Small intestine (tissue), 7 donors: ENCODE data around the gene VWF. TPM values are rescaled to one million over a fixed set of nuclear protein-coding genes. Genes with fewer than 3 reads are reported as not detected.

ENCODE experiments used
- DNase-seq, 2 donors: peaks; one replicate each; pipeline versions ENCODE4 v3.0.0 to v3.0.0-alpha.2; 2013
- FAIRE-seq: peaks from 2 replicates; lab custom pipeline; 2012; peaks lifted over from hg19 to GRCh38; lab: Jason Lieb, UNC
- H3K27ac ChIP-seq, 3 donors: one replicate each; pipeline ENCODE4 v1.5.1; 2013; ENCODE audit warnings: low read length in 2 of 3, mild to moderate bottlenecking in 2 of 3, control low read depth in 1 of 3, inconsistent platforms in 1 of 3, low read depth in 1 of 3, moderate library complexity in 1 of 3
- H3K27me3 ChIP-seq, 3 donors: one replicate each; pipeline ENCODE4 v1.6.1; 2013; ENCODE audit warnings: low read length in 3 of 3, inconsistent platforms in 1 of 3; ENCODE audit not compliant: control insufficient read depth in 3 of 3, insufficient read depth in 3 of 3
- H3K36me3 ChIP-seq, 3 donors: one replicate each; pipeline ENCODE4 v1.6.1; 2013; ENCODE audit warnings: low read length in 3 of 3, inconsistent platforms in 1 of 3, low read depth in 1 of 3, mild to moderate bottlenecking in 1 of 3, moderate library complexity in 1 of 3; ENCODE audit not compliant: control insufficient read depth in 3 of 3, insufficient read depth in 2 of 3
- H3K4me1 ChIP-seq, 3 donors: one replicate each; pipeline ENCODE4 v1.6.1; 2013; ENCODE audit warnings: low read length in 2 of 3, inconsistent platforms in 1 of 3, low read depth in 1 of 3, mild to moderate bottlenecking in 1 of 3, moderate library complexity in 1 of 3; ENCODE audit not compliant: control insufficient read depth in 3 of 3, insufficient read depth in 2 of 3
- H3K4me3 ChIP-seq, 3 donors: one replicate each; pipeline ENCODE4 v1.5.1; 2013; ENCODE audit warnings: low read length in 3 of 3, control low read depth in 1 of 3, inconsistent platforms in 1 of 3, low read depth in 1 of 3, mild to moderate bottlenecking in 1 of 3, moderate library complexity in 1 of 3
- H3K9me3 ChIP-seq, 2 donors: one replicate each; pipeline ENCODE4 v1.6.1; 2013; ENCODE audit warnings: low read depth in 1 of 2, low read length in 1 of 2; ENCODE audit not compliant: control insufficient read depth in 2 of 2, insufficient read depth in 1 of 2
- WGBS, 3 donors: extraction: QIAGEN DNeasy Blood & Tissue Kit; methylation state at CpG; one replicate each; pipeline ENCODE4 v1.1.7; 2013; 5-methylcytosine and 5-hydroxymethylcytosine counted together
- polyA plus RNA-seq, 4 donors: library from polyadenylated mRNA; stranded (reverse) in 3 of 4; unstranded in 1 of 4; fragments of 200-250 nt in 3 of 4; fragments of 120-200 nt in 1 of 4; gene quantifications; one replicate each; pipeline versions ENCODE4 v1.2.1 to v1.2.3, GENCODE V29; 2013
- donor health status: healthy with polysubstance abuse.
- donor health status: control.
- donor health status: control.
- donor health status: Bipolar disorder and iron deficiency.
- donor health status: healthy.

Gene VWF
- polyA plus RNA-seq, 4 donors = 2.2 to 82.9 (median 6.1) TPM

- Histone ChIP-seq H3K4me1 (no peaks in the 10 kb centered on the region), H3K9me3 (no peaks in the 10 kb centered on the region), H3K4me3 (no peak overlapping the region), H3K27me3 (peaks cover 0 to 1% (median 0%) of the 10 kb centered on the region in 3 donors), H3K27ac (no peak overlapping the region), H3K36me3 (no peaks in the 10 kb centered on the region)
- DNase-seq (no peak), FAIRE-seq (no peak)
- WGBS, 3 donors = 80 to 87% (median 82%) methylated on average over 11 of the region's 11 CpGs
These were observed 209.9 kb downstream of the VWF start for GRCh38 chr12:5914387-5915149.

GRCh38 chr12:5913387-5913786, 211.1 kb downstream of the VWF start:
- Histone ChIP-seq H3K27ac (no peak overlapping the region), H3K4me1 (no peaks in the 10 kb centered on the region), H3K27me3 (peaks cover 0 to 3% (median under 1%) of the 10 kb centered on the region in 3 donors), H3K36me3 (no peaks in the 10 kb centered on the region), H3K9me3 (no peaks in the 10 kb centered on the region), H3K4me3 (no peak overlapping the region)
- no peak for FAIRE-seq
- WGBS, 3 donors = 74 to 85% (median 74%) methylated on average over 9 of the region's 9 CpGs
- no peak for DNase-seq

GRCh38 chr12:5912437-5913334, 211.8 kb downstream of the VWF start:
- DNase-seq (no peak), FAIRE-seq (no peak)
- no peaks in the 10 kb centered on the region for H3K4me1 ChIP-seq
- no peak overlapping the region for H3K27ac ChIP-seq
- 68 to 75% (median 74%) methylated on average over 19 of the region's 19 CpGs for WGBS, 3 donors
- H3K27me3 ChIP-seq = peaks cover 0 to 3% (median 3%) of the 10 kb centered on the region in 3 donors
- H3K4me3 ChIP-seq = no peak overlapping the region
- H3K9me3 ChIP-seq = no peaks in the 10 kb centered on the region
- no peaks in the 10 kb centered on the region for H3K36me3 ChIP-seq

DNA sequence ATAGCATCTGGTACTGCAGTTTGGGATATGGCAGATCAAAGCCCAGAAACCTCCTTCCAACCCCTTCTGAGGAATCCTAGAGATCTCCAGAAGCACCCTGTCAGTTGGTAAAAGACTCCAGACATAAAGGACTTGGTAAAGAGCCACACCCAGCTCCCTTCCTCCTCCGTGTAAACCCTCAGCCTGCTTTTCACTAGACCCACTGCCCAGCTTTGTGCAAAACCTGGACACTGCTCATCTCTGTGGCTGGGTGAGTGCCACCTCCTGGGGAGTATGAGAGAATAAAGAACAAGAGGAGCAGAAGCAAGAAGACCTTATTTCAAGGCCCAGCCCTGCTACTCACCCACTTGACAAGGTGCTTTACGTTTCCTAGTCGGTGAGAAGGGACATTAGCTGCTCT, 212.5 kb downstream of the VWF start:
- Histone ChIP-seq H3K27ac (no peak overlapping the region), H3K4me1 (no peaks in the 10 kb centered on the region), H3K36me3 (no peaks in the 10 kb centered on the region), H3K9me3 (no peaks in the 10 kb centered on the region), H3K27me3 (peaks cover 0 to 3% (median 3%) of the 10 kb centered on the region in 3 donors), H3K4me3 (no peak overlapping the region)
- no peak for FAIRE-seq
- no peak for DNase-seq
- 56 to 62% (median 61%) methylated on average over 3 of the region's 3 CpGs for WGBS, 3 donors

DNA sequence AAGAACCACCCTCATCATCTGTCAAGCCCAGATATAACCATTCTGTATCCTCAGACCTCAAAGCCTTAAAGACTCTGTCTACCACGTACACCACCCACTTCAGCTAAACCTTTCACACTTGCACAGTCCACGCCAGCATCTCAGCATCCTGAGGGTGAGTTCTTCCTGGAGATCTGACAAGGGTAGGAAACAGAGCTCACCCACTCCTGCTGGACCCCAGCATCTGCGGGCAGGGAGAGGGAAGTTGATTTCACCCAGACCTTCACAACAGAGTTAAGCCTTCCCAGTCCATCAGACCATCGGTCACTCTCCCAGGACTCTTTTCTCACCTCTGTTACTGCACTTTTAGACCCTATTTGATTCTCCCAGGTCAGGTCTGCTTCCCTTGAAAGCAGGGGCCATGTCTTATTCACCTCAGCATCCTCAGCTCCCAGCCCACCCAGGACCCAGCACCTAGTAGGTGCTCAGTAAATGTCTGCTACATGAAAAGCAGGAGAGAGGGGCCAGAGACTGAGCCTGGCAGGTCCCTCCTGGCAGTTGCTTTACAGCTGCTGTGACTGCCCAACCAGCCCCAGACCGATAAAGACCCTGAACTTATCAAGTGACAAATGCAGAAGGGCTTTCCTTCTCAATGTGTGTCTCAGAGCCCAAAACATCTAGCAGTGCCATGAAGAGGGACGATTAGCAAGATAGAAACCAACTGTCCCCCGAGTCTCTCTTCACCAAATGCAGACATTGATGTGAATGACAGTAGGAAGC, 213.5 kb downstream of the VWF start:
- no peak for DNase-seq
- Histone ChIP-seq H3K4me3 (no peak overlapping the region), H3K36me3 (no peaks in the 10 kb centered on the region), H3K4me1 (no peaks in the 10 kb centered on the region), H3K27me3 (peaks cover 0 to 3% (median 3%) of the 10 kb centered on the region in 3 donors), H3K9me3 (no peaks in the 10 kb centered on the region), H3K27ac (no peak overlapping the region)
- 75 to 84% (median 80%) methylated on average over 7 of the region's 7 CpGs for WGBS, 3 donors
- FAIRE-seq = no peak

DNA sequence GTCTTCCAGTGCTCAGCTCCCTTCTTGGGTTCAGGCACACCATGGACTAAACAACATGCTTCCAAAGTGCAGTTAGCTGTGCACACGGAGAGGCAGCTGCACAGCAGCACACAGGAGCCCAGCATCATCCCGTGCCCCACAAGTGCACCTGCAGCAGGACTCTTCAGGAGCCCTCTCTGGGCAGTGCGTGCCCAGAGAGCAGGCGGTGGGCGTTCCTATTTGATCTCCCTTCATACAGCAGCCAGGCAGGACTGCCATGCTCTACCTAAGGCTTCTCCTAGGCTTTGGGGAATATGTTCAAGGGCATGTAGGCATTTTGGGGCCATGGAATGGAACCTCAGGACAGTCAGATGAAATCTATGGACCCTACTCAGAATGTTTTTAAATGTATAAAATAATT, 214.9 kb downstream of the VWF start:
- H3K9me3 ChIP-seq = no peaks in the 10 kb centered on the region
- DNase-seq (no peak), FAIRE-seq (no peak)
- H3K27ac ChIP-seq = no peak overlapping the region
- H3K4me1 ChIP-seq = no peaks in the 10 kb centered on the region
- peaks cover 0 to 3% (median 3%) of the 10 kb centered on the region in 3 donors for H3K27me3 ChIP-seq
- no peaks in the 10 kb centered on the region for H3K36me3 ChIP-seq
- H3K4me3 ChIP-seq = no peak overlapping the region
- 66 to 84% (median 74%) methylated on average over 5 of the region's 5 CpGs for WGBS, 3 donors

DNA sequence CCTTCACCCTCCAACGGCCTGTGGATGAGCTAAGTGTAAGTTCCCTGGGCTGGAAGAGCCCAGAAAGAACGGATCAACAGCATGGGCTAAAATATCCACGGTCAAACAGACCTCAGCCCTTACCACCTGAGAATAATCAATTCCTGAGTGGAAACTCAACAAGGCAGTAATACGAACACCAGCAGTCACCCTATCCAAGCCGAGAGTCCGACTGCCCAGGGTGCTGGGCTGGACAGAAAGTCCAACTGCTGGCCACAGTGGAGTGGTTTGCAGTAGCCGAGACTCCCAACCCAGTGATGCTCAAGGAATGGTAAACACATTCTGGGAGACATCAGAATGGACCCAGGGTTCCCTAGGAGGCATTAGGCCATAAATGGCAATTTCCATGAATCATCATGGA, 216.2 kb downstream of the VWF start:
- DNase-seq = no peak

DNA sequence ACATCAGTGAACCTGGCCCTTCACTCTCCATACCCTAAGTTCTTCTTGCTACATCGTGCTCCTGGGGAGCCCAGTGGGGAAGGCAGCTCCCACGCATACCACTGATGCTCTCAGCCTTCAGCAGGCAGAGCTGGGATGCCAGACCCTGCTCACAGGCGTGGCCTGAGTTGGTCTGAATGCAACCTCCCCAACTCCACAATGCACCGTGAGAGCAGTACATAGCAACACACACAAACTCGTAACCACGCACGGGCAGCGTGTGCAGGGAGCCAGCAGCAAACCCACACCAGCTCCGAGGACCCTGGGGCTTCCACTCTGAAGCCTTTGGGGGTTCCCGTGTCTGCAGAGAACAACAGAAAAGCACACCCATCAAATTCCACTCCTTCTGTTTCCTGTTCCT, 216.7 kb downstream of the VWF start:
- no peak overlapping the region for H3K27ac ChIP-seq
- 63 to 65% (median 63%) methylated on average over 10 of the region's 10 CpGs for WGBS, 3 donors
- no peaks in the 10 kb centered on the region for H3K4me1 ChIP-seq
- H3K36me3 ChIP-seq = no peaks in the 10 kb centered on the region
- peaks cover 0 to 3% (median 3%) of the 10 kb centered on the region in 3 donors for H3K27me3 ChIP-seq
- H3K4me3 ChIP-seq = no peak overlapping the region
- FAIRE-seq = no peak
- no peak for DNase-seq
- no peaks in the 10 kb centered on the region for H3K9me3 ChIP-seq

More for the DNA sequence above, 216.2 kb downstream of the VWF start:
- Histone ChIP-seq H3K27ac (no peak overlapping the region), H3K36me3 (no peaks in the 10 kb centered on the region), H3K4me1 (no peaks in the 10 kb centered on the region), H3K4me3 (no peak overlapping the region), H3K9me3 (no peaks in the 10 kb centered on the region), H3K27me3 (peaks cover 0 to 3% (median 3%) of the 10 kb centered on the region in 3 donors)
- FAIRE-seq = no peak
- WGBS, 3 donors = 76 to 80% (median 77%) methylated on average over 7 of the region's 7 CpGs
